Sigmoid colon (tissue), 7 donors: ENCODE results near the gene FASLG. TPM values are rescaled to one million over a fixed set of nuclear protein-coding genes. Genes with fewer than 3 reads are reported as not detected.
"Not testable (repeated sequence)": the region's sequence is repeated elsewhere in the genome, so short reads cannot be mapped to it uniquely, and the experiment has no call there.

Experiments
- DNase-seq: peaks from one replicate; pipeline ENCODE4 v3.0.0-alpha.2; 2019
- H3K27ac ChIP-seq, 4 donors: fragments of 200-600 bp; sonication (generic); one replicate each; pipeline ENCODE4 v1.5.1; 2016 to 2019; ENCODE audit warnings: mild to moderate bottlenecking in 1 of 4
- H3K27me3 ChIP-seq, 3 donors: fragments of 200-600 bp; sonication (generic); one replicate each; pipeline ENCODE4 v1.5.1; 2019; ENCODE audit warnings: mild to moderate bottlenecking in 1 of 3
- H3K36me3 ChIP-seq, 4 donors: fragments of 200-600 bp; sonication (generic); one replicate each; pipeline ENCODE4 v1.5.1; 2016 to 2019
- H3K4me1 ChIP-seq, 4 donors: fragments of 200-600 bp; sonication (generic); one replicate each; pipeline ENCODE4 v1.5.1; 2017 to 2019
- H3K4me3 ChIP-seq, 4 donors: fragments of 200-600 bp; sonication (generic); one replicate each; pipeline ENCODE4 v1.5.1; 2017 to 2019; ENCODE audit warnings: mild to moderate bottlenecking in 2 of 4, moderate library complexity in 1 of 4
- H3K9me3 ChIP-seq, 4 donors: fragments of 200-600 bp in 3 of 4; sonication (generic) in 3 of 4; one replicate each; pipeline versions ENCODE4 v1.5.1 to v1.6.1; 2013 to 2019
- EP300 ChIP-seq, 4 donors: sonication (generic); formaldehyde crosslinking; IDR thresholded peaks; one replicate each; pipeline ENCODE4 v1.6.1; 2017; ENCODE audit warnings: antibody characterized with exemption in 4 of 4
- POLR2A ChIP-seq, 2 donors: fragments of 450-650 bp; IDR thresholded peaks; one replicate each; pipeline ENCODE4 v1.6.1; 2016; ENCODE audit warnings: antibody characterized with exemption in 2 of 2, mild to moderate bottlenecking in 2 of 2, moderate library complexity in 2 of 2
- POLR2AphosphoS5 ChIP-seq, 4 donors: sonication (generic); formaldehyde crosslinking; IDR thresholded peaks; one replicate each; pipeline ENCODE4 v1.6.1; 2017; ENCODE audit warnings: antibody characterized with exemption in 4 of 4
- WGBS, 2 donors: extraction: QIAGEN DNeasy Blood & Tissue Kit; methylation state at CpG; one replicate each; pipeline ENCODE4 v1.1.7; 2013; 5-methylcytosine and 5-hydroxymethylcytosine counted together
- intact Hi-C: fragments of 100-400 bp; cut with DNase I; formaldehyde crosslinking; loops from one replicate; pipeline ENCODE4 v1.15.1; 2023
- polyA plus RNA-seq, 3 donors: library from polyadenylated mRNA; stranded (reverse); fragments of 200-250 nt; gene quantifications; one replicate each; pipeline ENCODE4 v1.2.3, GENCODE V29; 2013
- total RNA-seq, 4 donors: library from RNA; depleted of rRNA; stranded (reverse); fragments of >200 nt; gene quantifications; one replicate each; pipeline ENCODE4 v1.1.0, GENCODE V29; 2016
- TF ChIP-seq, protein P1 (sequence below), 4 experiments: fragments of 450-650 bp in 3 of 4; fragments of 200-600 bp in 1 of 4; IDR thresholded peaks; one replicate each; pipeline ENCODE4 v1.5.1; 2016 to 2019; ENCODE audit warnings: antibody characterized with exemption in 4 of 4, mild to moderate bottlenecking in 3 of 4, moderate library complexity in 2 of 4
- donor health status: healthy with polysubstance abuse.
- donor health status: Bipolar disorder and iron deficiency.
- donor health status: healthy.

Gene FASLG
- total and polyA plus RNA-seq, 7 donors = 0.31 TPM; not detected in 6

DNA sequence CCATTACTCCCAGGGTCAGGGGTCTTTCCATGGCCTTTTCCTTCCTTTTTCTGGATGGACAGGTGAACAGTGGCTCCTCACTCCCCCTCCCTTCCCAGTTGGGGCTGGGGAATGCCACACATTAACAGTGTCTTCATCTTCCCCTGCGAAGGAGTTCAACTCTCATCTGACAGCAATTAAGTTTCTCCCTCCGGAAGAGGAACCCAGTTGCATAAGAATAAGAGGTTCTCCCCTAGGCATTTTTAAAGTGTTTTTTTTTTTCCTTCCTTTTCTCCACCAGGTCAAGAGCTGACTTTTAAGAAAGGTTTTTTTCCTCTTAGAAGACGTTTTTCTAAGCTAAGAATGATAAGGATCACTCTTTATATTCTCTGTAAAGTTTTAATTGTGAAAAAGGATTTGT, 42.3 kb upstream of the FASLG start:
- intact Hi-C loops = no loop called here

DNA sequence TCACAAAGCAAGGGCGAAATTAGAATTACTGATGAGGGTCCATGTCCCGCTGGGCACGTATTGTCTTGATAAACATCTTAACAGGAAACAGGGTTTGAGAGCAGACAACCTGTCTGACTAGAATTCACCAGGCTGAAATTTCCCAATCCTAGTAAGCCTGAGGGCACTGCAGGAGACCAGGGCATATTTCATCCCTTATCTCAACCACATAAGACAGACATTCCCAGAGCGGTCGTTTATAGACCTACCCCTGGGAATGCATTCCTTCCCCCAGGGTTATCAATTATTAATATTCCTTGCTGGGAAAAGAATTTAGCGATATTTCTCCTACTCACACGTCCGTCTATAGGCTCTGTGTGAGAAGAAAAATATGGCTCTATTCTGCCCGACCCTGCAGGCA, 38.3 kb upstream of the FASLG start:
- H3K4me1 ChIP-seq, H3K4me3 ChIP-seq, H3K36me3 ChIP-seq, H3K27me3 ChIP-seq, H3K27ac ChIP-seq, H3K9me3 ChIP-seq, intact Hi-C loops, DNase-seq: not testable (repeated sequence)
- WGBS, 2 donors = 94 to 96% methylated on average over 9 of the region's 9 CpGs

More for the DNA sequence above, 42.3 kb upstream of the FASLG start:
- no peaks in the 10 kb centered on the region for H3K27me3 ChIP-seq
- peaks cover 0 to 9% (median 6%) of the 10 kb centered on the region in 4 donors for H3K9me3 ChIP-seq
- WGBS, 2 donors = 61 to 78% methylated on average over 3 of the region's 3 CpGs
- no peak overlapping the region for H3K4me3 ChIP-seq
- no peaks in the 10 kb centered on the region for H3K36me3 ChIP-seq
- no peaks in the 10 kb centered on the region for H3K4me1 ChIP-seq
- TF ChIP-seq POLR2AphosphoS5 (IDR thresholded peaks at IDR 0.05) (no peak), EP300 (IDR thresholded peaks at IDR 0.05) (no peak), POLR2A (IDR thresholded peaks at IDR 0.05) (no peak)
- TF ChIP-seq, protein P1, sequence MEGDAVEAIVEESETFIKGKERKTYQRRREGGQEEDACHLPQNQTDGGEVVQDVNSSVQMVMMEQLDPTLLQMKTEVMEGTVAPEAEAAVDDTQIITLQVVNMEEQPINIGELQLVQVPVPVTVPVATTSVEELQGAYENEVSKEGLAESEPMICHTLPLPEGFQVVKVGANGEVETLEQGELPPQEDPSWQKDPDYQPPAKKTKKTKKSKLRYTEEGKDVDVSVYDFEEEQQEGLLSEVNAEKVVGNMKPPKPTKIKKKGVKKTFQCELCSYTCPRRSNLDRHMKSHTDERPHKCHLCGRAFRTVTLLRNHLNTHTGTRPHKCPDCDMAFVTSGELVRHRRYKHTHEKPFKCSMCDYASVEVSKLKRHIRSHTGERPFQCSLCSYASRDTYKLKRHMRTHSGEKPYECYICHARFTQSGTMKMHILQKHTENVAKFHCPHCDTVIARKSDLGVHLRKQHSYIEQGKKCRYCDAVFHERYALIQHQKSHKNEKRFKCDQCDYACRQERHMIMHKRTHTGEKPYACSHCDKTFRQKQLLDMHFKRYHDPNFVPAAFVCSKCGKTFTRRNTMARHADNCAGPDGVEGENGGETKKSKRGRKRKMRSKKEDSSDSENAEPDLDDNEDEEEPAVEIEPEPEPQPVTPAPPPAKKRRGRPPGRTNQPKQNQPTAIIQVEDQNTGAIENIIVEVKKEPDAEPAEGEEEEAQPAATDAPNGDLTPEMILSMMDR (IDR thresholded peaks at IDR 0.05) = no peak
- no peak for DNase-seq
- H3K27ac ChIP-seq = no peak overlapping the region

DNA sequence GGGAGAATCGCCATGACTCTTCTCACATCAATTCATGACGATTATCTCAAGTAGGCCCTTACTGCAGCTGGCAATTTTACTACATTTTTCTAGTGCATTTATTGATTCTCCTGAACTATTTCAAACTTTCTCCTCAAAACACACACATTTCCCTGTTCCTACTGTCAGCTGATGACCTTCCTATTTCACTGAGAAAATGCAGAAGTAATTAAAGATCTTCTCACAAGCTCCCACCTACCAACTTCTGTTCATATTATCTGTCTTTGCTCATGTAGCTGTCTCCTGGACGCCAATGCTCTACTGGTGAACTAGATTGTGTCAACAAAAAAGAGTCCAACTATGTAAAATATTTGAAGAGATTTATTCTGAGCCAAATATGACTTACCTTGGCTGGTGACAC, 36.4 kb upstream of the FASLG start:
- 83 to 86% methylated on average over 3 of the region's 3 CpGs for WGBS, 2 donors

DNA sequence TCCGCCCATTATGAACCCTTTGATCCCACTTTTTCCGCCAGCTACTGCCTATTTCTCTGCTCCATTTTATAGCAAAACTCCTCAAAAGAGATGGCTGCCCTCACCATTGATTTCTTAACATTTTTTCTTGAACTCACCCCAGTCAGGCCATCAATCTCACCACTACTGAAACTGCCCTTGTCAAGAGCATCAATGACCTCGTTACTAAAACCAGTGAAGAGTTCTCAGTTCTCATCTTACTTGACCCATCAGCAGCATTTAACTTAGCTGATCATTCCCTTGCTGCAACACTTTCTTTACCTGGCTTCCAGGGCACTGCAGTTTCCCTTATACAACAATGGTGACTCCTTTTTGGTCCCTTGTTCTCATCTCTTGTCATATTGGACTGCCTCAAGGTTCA, 35.2 kb upstream of the FASLG start:
- no peak overlapping the region for H3K27ac ChIP-seq

More for the DNA sequence above, 36.4 kb upstream of the FASLG start:
- no peaks in the 10 kb centered on the region for H3K36me3 ChIP-seq
- H3K4me3 ChIP-seq = no peak overlapping the region
- intact Hi-C loops = no loop called here
- TF ChIP-seq, protein P1 (IDR thresholded peaks at IDR 0.05) = no peak
- TF ChIP-seq EP300 (IDR thresholded peaks at IDR 0.05) = no peak
- TF ChIP-seq POLR2A (IDR thresholded peaks at IDR 0.05) = no peak
- no peak for TF ChIP-seq POLR2AphosphoS5 (IDR thresholded peaks at IDR 0.05)
- H3K27me3 ChIP-seq = no peaks in the 10 kb centered on the region
- no peak overlapping the region for H3K27ac ChIP-seq
- H3K9me3 ChIP-seq = peaks cover 0 to 9% (median 6%) of the 10 kb centered on the region in 4 donors
- DNase-seq = no peak
- no peaks in the 10 kb centered on the region for H3K4me1 ChIP-seq

DNA sequence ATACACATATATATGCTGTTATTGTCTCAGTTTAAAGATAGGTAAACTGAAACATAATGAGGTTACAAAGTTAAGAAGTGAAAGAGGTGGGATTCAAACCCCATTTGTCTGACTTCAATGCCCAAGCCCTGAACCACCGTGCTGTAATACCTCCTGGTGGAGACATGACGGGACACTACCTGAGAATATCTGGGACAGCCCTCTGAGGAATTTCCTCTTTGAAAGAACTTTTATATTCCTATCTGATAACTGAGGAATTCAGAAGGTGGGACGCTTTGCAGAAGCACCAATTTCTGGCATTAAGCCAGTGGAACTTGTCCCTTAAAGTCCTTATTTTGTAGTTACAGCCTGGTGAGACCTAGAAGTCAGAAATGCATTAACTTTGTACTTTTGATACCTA, 32.1 kb upstream of the FASLG start:
- no peaks in the 10 kb centered on the region for H3K36me3 ChIP-seq
- WGBS, 2 donors = 40 to 55% methylated on average over 3 of the region's 3 CpGs
- no peak overlapping the region for H3K4me3 ChIP-seq
- intact Hi-C loops = no loop called here
- no peak for DNase-seq
- H3K27ac ChIP-seq = no peak overlapping the region
- no peaks in the 10 kb centered on the region for H3K27me3 ChIP-seq
- no peaks in the 10 kb centered on the region for H3K4me1 ChIP-seq
- no peaks in the 10 kb centered on the region for H3K9me3 ChIP-seq
- TF ChIP-seq POLR2A (IDR thresholded peaks at IDR 0.05) (no peak), EP300 (IDR thresholded peaks at IDR 0.05) (no peak), POLR2AphosphoS5 (IDR thresholded peaks at IDR 0.05) (no peak)
- TF ChIP-seq, protein P1 (IDR thresholded peaks at IDR 0.05) = no peak

More for the DNA sequence above, 35.2 kb upstream of the FASLG start:
- no peak for DNase-seq
- peaks cover 0 to 9% (median 6%) of the 10 kb centered on the region in 4 donors for H3K9me3 ChIP-seq
- 86 to 88% methylated on average over 3 of the region's 3 CpGs for WGBS, 2 donors
- no peaks in the 10 kb centered on the region for H3K36me3 ChIP-seq
- H3K4me1 ChIP-seq = no peaks in the 10 kb centered on the region
- H3K4me3 ChIP-seq = no peak overlapping the region
- H3K27me3 ChIP-seq = no peaks in the 10 kb centered on the region
- no peak for TF ChIP-seq POLR2AphosphoS5 (IDR thresholded peaks at IDR 0.05)
- TF ChIP-seq, protein P1 (IDR thresholded peaks at IDR 0.05) = no peak
- TF ChIP-seq EP300 (IDR thresholded peaks at IDR 0.05) = no peak
- intact Hi-C loops = no loop called here
